ENCODE measurements around the gene SLC22A23. TPM values are rescaled to one million over a fixed set of nuclear protein-coding genes. Genes with fewer than 3 reads are reported as not detected.
"Not testable (repeated sequence)": the region's sequence is repeated elsewhere in the genome, so short reads cannot be mapped to it uniquely, and the experiment has no call there.

The SLC22A23 gene
- total RNA-seq, 1 donor from 2014 or later, result 19.4 TPM

DNA sequence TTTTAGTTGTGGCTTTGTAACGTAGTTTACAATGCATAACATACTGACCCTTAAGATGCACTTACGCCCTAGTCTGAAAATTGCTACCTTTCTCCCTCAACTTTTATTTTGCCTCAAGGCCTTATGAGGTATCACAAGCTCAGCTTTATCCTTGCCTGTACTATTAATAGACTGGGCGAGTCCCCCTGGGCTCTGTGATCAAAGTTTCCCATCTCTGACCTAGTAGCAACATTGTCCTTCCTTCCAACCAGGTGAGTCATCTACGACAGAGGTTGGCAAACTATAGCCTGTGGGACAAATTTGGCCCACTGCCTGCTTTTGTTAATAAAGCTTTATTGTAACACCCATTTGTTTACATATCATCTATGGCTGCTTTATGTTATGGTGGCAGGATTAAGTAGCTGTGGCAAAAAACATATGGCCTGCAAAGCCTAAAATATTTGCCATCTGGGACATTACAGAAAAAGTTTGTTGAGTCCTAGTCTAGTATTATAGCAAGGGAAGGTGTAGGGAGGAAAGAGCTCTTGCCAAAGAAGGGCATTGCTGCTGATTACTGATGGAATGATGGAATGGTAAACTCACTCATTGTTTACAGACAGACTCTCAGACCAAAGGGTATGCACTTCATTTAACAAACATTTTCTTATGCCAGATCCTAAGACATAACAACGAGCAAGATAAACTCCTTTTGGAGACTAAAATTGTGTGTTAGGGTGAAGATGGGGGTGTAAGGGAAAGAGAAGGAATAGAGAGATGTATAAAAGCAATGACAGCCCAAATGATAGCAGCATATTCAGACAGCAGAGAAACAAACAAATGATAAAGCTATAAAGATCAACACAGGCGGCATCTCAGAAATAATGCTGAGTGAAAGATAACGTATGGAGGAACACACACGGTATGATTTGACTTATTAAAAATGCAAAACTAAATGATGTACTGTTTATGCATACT is 74.2 kb downstream of the SLC22A23 start:
- Mint-ChIP-seq H3K4me1 (ENCODE audit: low read depth) (peaks cover 49% of the 10 kb centered on the region), H3K27ac (no peak overlapping the region), H3K4me3 (ENCODE audit: low read depth) (no peak overlapping the region), H3K36me3 (ENCODE audit: insufficient read depth) (peaks cover 5% of the 10 kb centered on the region), H3K9me3 (ENCODE audit: low read depth) (no peaks in the 10 kb centered on the region), H3K27me3 (no peaks in the 10 kb centered on the region)
- DNase-seq (ENCODE audit: low spot score, unreplicated experiment), result no peak
- TF ChIP-seq, protein P1, sequence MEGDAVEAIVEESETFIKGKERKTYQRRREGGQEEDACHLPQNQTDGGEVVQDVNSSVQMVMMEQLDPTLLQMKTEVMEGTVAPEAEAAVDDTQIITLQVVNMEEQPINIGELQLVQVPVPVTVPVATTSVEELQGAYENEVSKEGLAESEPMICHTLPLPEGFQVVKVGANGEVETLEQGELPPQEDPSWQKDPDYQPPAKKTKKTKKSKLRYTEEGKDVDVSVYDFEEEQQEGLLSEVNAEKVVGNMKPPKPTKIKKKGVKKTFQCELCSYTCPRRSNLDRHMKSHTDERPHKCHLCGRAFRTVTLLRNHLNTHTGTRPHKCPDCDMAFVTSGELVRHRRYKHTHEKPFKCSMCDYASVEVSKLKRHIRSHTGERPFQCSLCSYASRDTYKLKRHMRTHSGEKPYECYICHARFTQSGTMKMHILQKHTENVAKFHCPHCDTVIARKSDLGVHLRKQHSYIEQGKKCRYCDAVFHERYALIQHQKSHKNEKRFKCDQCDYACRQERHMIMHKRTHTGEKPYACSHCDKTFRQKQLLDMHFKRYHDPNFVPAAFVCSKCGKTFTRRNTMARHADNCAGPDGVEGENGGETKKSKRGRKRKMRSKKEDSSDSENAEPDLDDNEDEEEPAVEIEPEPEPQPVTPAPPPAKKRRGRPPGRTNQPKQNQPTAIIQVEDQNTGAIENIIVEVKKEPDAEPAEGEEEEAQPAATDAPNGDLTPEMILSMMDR (IDR thresholded peaks at IDR 0.05; ENCODE audit: unreplicated experiment), result no peak

DNA sequence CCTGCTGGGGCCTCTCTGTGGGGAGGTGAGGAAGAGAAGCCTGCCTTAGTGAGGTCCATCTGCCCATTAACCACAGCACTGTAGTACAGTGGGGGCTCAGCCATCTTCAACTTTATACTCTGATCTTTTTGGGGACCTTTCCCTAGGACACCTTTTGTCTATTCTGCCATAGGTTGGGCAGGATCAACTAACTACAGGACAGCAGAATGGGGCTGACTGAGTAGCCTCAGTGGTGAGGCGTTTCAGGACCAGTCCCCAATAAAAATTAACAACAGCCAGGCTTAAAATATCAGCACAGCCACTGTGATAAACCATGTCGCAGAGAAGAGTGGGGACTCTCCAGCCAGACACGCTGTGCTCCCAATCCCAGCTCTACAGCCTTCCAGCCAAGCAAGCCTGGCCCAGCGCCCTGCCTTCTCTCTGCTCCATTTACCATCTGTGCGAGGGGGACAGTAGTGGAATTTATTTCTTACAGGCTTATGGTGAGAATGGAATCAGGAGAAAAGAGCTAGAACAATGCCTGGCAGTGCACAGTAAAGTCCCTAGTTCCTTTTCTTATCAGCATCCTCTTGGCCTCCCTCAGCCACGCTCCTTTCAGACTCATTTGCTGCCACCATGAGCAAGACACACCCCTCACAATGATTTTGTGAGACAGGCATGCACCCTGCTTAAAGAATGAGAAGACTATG is 75.5 kb downstream of the SLC22A23 start:
- no peaks in the 10 kb centered on the region for H3K27me3 Mint-ChIP-seq
- TF ChIP-seq, protein P1 (IDR thresholded peaks at IDR 0.05; ENCODE audit: unreplicated experiment), result no peak
- H3K36me3 Mint-ChIP-seq (ENCODE audit: insufficient read depth), result peaks cover 1% of the 10 kb centered on the region
- no peak for DNase-seq (ENCODE audit: low spot score, unreplicated experiment)
- H3K27ac Mint-ChIP-seq, result no peak overlapping the region
- H3K4me1 Mint-ChIP-seq (ENCODE audit: low read depth), result peaks cover 51% of the 10 kb centered on the region
- no peak overlapping the region for H3K4me3 Mint-ChIP-seq (ENCODE audit: low read depth)
- no peaks in the 10 kb centered on the region for H3K9me3 Mint-ChIP-seq (ENCODE audit: low read depth)

DNA sequence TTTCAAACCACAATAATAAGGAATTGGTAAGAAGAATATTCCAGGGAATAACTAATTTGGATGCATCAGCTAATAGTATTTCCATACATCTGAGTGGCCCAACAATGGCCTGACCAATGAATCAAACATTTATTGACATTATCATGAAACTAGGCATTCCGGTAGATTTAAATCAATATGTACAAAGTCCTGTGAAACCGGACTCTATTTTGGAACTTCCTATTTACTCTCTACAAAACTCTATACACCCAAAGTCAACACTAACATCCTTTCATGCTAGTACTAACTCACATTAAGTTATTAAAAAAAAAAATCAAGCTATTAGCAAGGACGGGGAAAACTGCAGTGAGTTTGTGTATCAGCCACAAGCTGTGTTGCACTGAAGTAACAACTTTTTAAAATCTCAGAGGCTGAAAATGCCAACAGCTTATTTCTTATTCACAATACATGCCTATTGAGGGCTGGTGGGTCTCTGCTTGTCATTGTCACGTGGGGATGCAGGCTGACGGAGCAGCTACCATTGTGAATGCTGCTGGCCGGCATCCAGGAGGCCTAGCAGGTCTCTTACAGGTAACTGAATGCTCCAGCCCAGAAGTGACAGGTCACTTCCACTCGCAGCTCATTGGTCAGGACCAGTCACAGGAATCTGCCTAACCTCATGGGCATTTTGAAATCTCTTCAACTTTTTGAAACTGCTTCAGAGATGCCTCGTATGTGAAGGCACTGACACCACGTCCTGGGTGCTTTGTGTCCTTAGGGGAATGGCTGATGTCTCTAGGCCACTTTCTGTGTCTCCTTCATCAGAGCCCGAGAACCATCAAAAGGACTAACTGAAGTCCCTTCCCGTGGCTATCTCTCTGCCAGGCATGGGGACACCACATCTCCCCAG is 76.3 kb downstream of the SLC22A23 start:
- Mint-ChIP-seq H3K4me1 (ENCODE audit: low read depth) (peaks cover 48% of the 10 kb centered on the region), H3K4me3 (ENCODE audit: low read depth) (no peak overlapping the region), H3K9me3 (ENCODE audit: low read depth) (no peaks in the 10 kb centered on the region), H3K27ac (peak overlapping the region; percentile 33), H3K36me3 (ENCODE audit: insufficient read depth) (peaks cover 1% of the 10 kb centered on the region), H3K27me3 (no peaks in the 10 kb centered on the region)
- DNase-seq (ENCODE audit: low spot score, unreplicated experiment), result no peak
- TF ChIP-seq, protein P1 (IDR thresholded peaks at IDR 0.05; ENCODE audit: unreplicated experiment), result no peak

DNA sequence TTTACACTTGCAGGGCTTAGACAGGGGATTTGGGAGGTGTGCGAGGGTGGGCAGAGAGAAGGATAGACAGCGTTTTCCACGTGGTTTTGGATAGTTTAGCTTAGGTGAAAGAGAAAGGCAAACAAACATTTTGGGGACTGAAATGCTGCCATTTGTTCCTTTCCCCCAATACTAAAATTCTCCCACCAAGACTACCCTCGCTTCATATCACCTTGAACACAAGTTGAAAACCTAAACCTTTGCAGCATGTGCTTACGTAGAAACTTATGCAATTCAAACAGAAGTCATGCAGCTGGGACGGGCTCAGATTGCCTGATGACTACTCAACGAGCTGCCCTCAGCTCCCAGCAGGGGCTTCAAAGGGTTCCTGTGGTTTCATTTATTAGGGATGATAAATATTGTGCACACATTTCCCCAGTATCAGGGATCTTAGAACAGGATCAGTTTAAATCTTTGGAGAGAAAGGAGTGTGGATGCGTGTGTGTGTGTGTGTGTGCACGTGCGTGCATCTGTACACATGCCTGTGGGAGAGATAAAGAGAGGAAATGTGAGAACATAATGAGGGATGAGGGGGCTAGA is 77.3 kb downstream of the SLC22A23 start:
- TF ChIP-seq, protein P1 (IDR thresholded peaks at IDR 0.05; ENCODE audit: unreplicated experiment), result no peak
- no peaks in the 10 kb centered on the region for H3K9me3 Mint-ChIP-seq (ENCODE audit: low read depth)
- no peak overlapping the region for H3K4me3 Mint-ChIP-seq (ENCODE audit: low read depth)
- H3K27ac Mint-ChIP-seq, result no peak overlapping the region
- DNase-seq (ENCODE audit: low spot score, unreplicated experiment), result no peak
- H3K4me1 Mint-ChIP-seq (ENCODE audit: low read depth), result peaks cover 45% of the 10 kb centered on the region
- peaks cover 1% of the 10 kb centered on the region for H3K36me3 Mint-ChIP-seq (ENCODE audit: insufficient read depth)
- H3K27me3 Mint-ChIP-seq, result no peaks in the 10 kb centered on the region

DNA sequence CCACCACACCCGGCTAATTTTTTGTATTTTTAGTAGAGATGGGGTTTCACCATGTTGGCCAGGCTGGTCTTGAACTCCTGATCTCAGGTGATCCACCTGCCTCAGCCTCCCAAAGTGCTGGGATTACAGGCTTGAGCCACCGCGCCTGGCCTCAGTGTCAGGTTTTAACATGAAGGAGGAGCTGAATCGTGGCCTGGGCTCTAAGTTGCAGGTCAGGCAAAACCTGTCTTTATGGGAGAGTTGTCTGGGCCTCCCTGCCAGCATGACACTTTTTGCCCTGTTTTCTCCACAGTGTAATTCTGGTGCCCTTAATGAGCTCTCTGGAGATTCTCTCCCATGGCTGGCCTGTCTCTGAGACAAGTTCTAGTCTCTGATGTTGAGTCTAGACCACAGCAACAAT is 78.0 kb downstream of the SLC22A23 start:
- H3K9me3 Mint-ChIP-seq (ENCODE audit: low read depth); H3K27ac Mint-ChIP-seq; DNase-seq (ENCODE audit: low spot score, unreplicated experiment); H3K36me3 Mint-ChIP-seq (ENCODE audit: insufficient read depth); H3K4me3 Mint-ChIP-seq (ENCODE audit: low read depth); H3K27me3 Mint-ChIP-seq: not testable (repeated sequence)
- H3K4me1 Mint-ChIP-seq (ENCODE audit: low read depth), result peaks cover 40% of the 10 kb centered on the region

DNA sequence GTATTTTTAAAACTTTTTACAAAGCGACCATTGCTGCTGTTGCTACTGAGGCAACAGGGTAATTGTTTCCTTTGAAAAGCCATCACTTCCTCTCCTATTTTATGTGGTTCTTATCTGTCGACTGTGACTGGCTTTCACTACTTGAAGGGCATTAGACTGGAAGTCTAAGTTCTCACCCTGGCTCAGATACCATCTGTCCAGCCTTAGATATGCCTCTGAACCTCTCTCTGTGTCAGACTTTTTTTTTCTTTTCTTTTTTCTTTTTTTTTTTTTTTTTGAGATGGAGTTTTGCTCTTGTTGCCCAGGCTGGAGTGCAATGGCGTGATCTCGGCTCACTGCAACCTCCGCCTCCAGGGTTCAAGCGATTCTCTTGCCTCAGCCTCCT is 78.5 kb downstream of the SLC22A23 start:
- not testable (repeated sequence) for H3K36me3 Mint-ChIP-seq (ENCODE audit: insufficient read depth); DNase-seq (ENCODE audit: low spot score, unreplicated experiment); H3K27me3 Mint-ChIP-seq; H3K27ac Mint-ChIP-seq; H3K4me3 Mint-ChIP-seq (ENCODE audit: low read depth); H3K9me3 Mint-ChIP-seq (ENCODE audit: low read depth)
- H3K4me1 Mint-ChIP-seq (ENCODE audit: low read depth), result peaks cover 38% of the 10 kb centered on the region
